ENCODE data around the gene ATP2C1. TPM values are rescaled to one million over a fixed set of nuclear protein-coding genes. Genes with fewer than 3 reads are reported as not detected.

The ATP2C1 gene
- total and polyA plus RNA-seq, 9 of the 15 experiments (the other 6 are each of a cell fraction or from before 2014, with no cell fraction given) = 10.0 to 53.5 (median 27.9) TPM

- ChIA-PET POLR2A (interaction anchor here (1.9 kb wide), 1 partner anchor 10 kb away, joined by 4 read pairs; no protein-coding TSS in a partner anchor), CTCF (ENCODE audit: low intra/inter-chr PET ratio) (no interaction called here)
- BruUV-seq (replicated peaks) = no TSS peak
- no peak overlapping the region for H3K9ac ChIP-seq (ENCODE audit: insufficient read depth in 1 of 2, low read depth in 2 of 2, low read length in 2 of 2)
- no peaks in the 10 kb centered on the region for H4K20me1 ChIP-seq (replicated peaks; ENCODE audit: control insufficient read depth, insufficient read depth, low read length)
- no peaks in the 10 kb centered on the region for H3K9me1 ChIP-seq (ENCODE audit: control insufficient read depth, insufficient read depth, low read length)
- no peak overlapping the region for H3K4me3 ChIP-seq
- in situ Hi-C loops (cut with MboI) (no loop called here), intact Hi-C loops (cut with micrococcal nuclease) (no loop called here)
- H3K4me2 ChIP-seq (ENCODE audit: insufficient read depth, low read length) = no peak overlapping the region
- no peaks in the 10 kb centered on the region for H3K9me3 ChIP-seq (replicated peaks; ENCODE audit: control insufficient read depth, insufficient read depth, low read depth, low read length)
- H3K4me1 ChIP-seq (replicated peaks in 1 of 2; ENCODE audit: control insufficient read depth in 2 of 2, insufficient read depth in 2 of 2, low read length in 2 of 2) = no peaks in the 10 kb centered on the region; a peak in 2 of 5 replicates
- WGBS (ENCODE audit: insufficient coverage, low coverage, missing lambda C conversion rate) = 100% methylated on average over 4 of the region's 4 CpGs
- no peak overlapping the region for H2AFZ ChIP-seq (ENCODE audit: low read depth, low read length)
- H3K27me3 ChIP-seq (ENCODE audit: control insufficient read depth in 2 of 2, insufficient read depth in 2 of 2, low read length in 2 of 2) = no peaks in the 10 kb centered on the region
- peaks cover 10% of the 10 kb centered on the region for H3K79me2 ChIP-seq (ENCODE audit: control insufficient read depth, insufficient read depth, low read length)
- H3K27ac ChIP-seq (ENCODE audit: extremely low read depth, low read depth, low read length) = no peak overlapping the region
- no peak for ATAC-seq
- DNase-seq (ENCODE audit: extremely low read depth in 1 of 4, low spot score in 3 of 4) = no peak
- no peak for FAIRE-seq
- H3K36me3 ChIP-seq (ENCODE audit: control insufficient read depth, insufficient read depth, low read length) = peaks cover 40% of the 10 kb centered on the region
- no peak for TF ChIP-seq ZNF124 (CRISPR knock-in tag; IDR thresholded peaks at IDR 0.05)
- no peak for TF ChIP-seq ASH1L (IDR thresholded peaks at IDR 0.05; ENCODE audit: borderline replicate concordance, low read depth, partially characterized antibody)
- TF ChIP-seq GATAD2B (IDR thresholded peaks at IDR 0.05; ENCODE audit: borderline replicate concordance) = no peak
- TF ChIP-seq ZNF707 (CRISPR knock-in tag; conservative IDR thresholded peaks at IDR 0.05) = no peak
- no peak for TF ChIP-seq FOXA1 (IDR thresholded peaks at IDR 0.05; ENCODE audit: borderline replicate concordance)
- TF ChIP-seq FOXK1 (CRISPR knock-in tag; IDR thresholded peaks at IDR 0.05; ENCODE audit: borderline replicate concordance) = no peak
- TF ChIP-seq CBX2 (IDR thresholded peaks at IDR 0.05; ENCODE audit: insufficient read depth, low read length, poor library complexity, severe bottlenecking) = no peak
- TF ChIP-seq TFE3 (CRISPR knock-in tag; IDR thresholded peaks at IDR 0.05) = no peak
- TF ChIP-seq MCM7 (IDR thresholded peaks at IDR 0.05) = no peak
- TF ChIP-seq POLR2H (tag; IDR thresholded peaks at IDR 0.05; ENCODE audit: low read depth) = no peak
- TF ChIP-seq ZNF134 (CRISPR knock-in tag; conservative IDR thresholded peaks at IDR 0.05) = no peak
- no peak for TF ChIP-seq REST (IDR thresholded peaks at IDR 0.05; ENCODE audit: borderline replicate concordance)
- TF ChIP-seq REST (CRISPR knock-in tag; IDR thresholded peaks at IDR 0.05; ENCODE audit: low read depth) = no peak
- no peak for TF ChIP-seq ZFP36 (IDR thresholded peaks at IDR 0.05; ENCODE audit: low read depth, low read length, partially characterized antibody)
These were observed 40.7 kb downstream of the ATP2C1 start for GRCh38 chr3:130934442-130935089.
